ENCODE results near the gene SRGN. TPM values are rescaled to one million over a fixed set of nuclear protein-coding genes. Genes with fewer than 3 reads are reported as not detected.

SRGN gene
- total RNA-seq, 1 experiment from 2014 or later, result 8.5 TPM

- no peaks in the 10 kb centered on the region for H3K4me1 ChIP-seq (ENCODE audit: control insufficient read depth, insufficient read depth, low read length)
- H3K4me3 ChIP-seq (ENCODE audit: low read depth in 2 of 2, low read length in 2 of 2), result no peak overlapping the region
- CTCF ChIA-PET, result no interaction called here
- no peaks in the 10 kb centered on the region for H3K9me3 ChIP-seq (ENCODE audit: control insufficient read depth, insufficient read depth, low read depth, low read length)
- DNase-seq (ENCODE audit: low read depth, low spot score) (no peak), ATAC-seq (0 out of 2 replicates have a peak, but pooled peaks have one; percentile 32)
- in situ Hi-C loops (cut with HindIII; ENCODE audit: low pct_unique_long_range_greater_than_20kb, low sequenced_read_pairs), result no loop called here
- no peaks in the 10 kb centered on the region for H3K27me3 ChIP-seq (ENCODE audit: control insufficient read depth, insufficient read depth, low read length)
- intact Hi-C loops (cut with micrococcal nuclease; ENCODE audit: unreplicated experiment), result no loop called here
- POLR2A ChIA-PET, result no interaction called here
- no peak for TF ChIP-seq SIN3A (IDR thresholded peaks at IDR 0.05; ENCODE audit: borderline replicate concordance, insufficient read depth, low read depth, low read length)
- TF ChIP-seq TCF7L2 (IDR thresholded peaks at IDR 0.05; ENCODE audit: low read depth, low read length), result no peak
- no peak for TF ChIP-seq REST (IDR thresholded peaks at IDR 0.05; ENCODE audit: insufficient read depth in 1 of 2, low read depth in 2 of 2, low read length in 1 of 2)
- TF ChIP-seq POLR2AphosphoS5 (IDR thresholded peaks at IDR 0.05; ENCODE audit: low read depth, low read length), result no peak
- TF ChIP-seq CTCF (IDR thresholded peaks at IDR 0.05), result no peak
- no peaks in the 10 kb centered on the region for H3K36me3 ChIP-seq (ENCODE audit: control insufficient read depth, insufficient read depth, low read length)
- H3K27ac ChIP-seq (ENCODE audit: low read length), result no peak overlapping the region
- BruUV-seq (replicated peaks), result no TSS peak
Observed at GRCh38 chr10:69101451-69102095, 13.7 kb downstream of the SRGN start.

GRCh38 chr10:69102440-69102839, 14.5 kb downstream of the SRGN start:
- BruUV-seq (replicated peaks), result no TSS peak
- H3K4me1 ChIP-seq (ENCODE audit: control insufficient read depth, insufficient read depth, low read length), result no peaks in the 10 kb centered on the region
- ChIA-PET CTCF (interaction anchor here (0.6 kb wide), 1 partner anchor 222 kb away, joined by 3 read pairs; no protein-coding TSS in a partner anchor), POLR2A (interaction anchor here (0.6 kb wide), 1 partner anchor 347 kb away, joined by 4 read pairs; no protein-coding TSS in a partner anchor)
- no peaks in the 10 kb centered on the region for H3K27me3 ChIP-seq (ENCODE audit: control insufficient read depth, insufficient read depth, low read length)
- intact Hi-C loops (cut with micrococcal nuclease; ENCODE audit: unreplicated experiment) (no loop called here), in situ Hi-C loops (cut with HindIII; ENCODE audit: low pct_unique_long_range_greater_than_20kb, low sequenced_read_pairs) (no loop called here)
- H3K36me3 ChIP-seq (ENCODE audit: control insufficient read depth, insufficient read depth, low read length), result no peaks in the 10 kb centered on the region
- no peaks in the 10 kb centered on the region for H3K9me3 ChIP-seq (ENCODE audit: control insufficient read depth, insufficient read depth, low read depth, low read length)
- no peak for ATAC-seq
- no peak overlapping the region for H3K27ac ChIP-seq (ENCODE audit: low read length)
- no peak for DNase-seq (ENCODE audit: low read depth, low spot score)
- TF ChIP-seq SIN3A (IDR thresholded peaks at IDR 0.05; ENCODE audit: borderline replicate concordance, insufficient read depth, low read depth, low read length) (no peak), CTCF (IDR thresholded peaks at IDR 0.05) (no peak), REST (IDR thresholded peaks at IDR 0.05; ENCODE audit: insufficient read depth in 1 of 2, low read depth in 2 of 2, low read length in 1 of 2) (no peak), TCF7L2 (IDR thresholded peaks at IDR 0.05; ENCODE audit: low read depth, low read length) (no peak), POLR2AphosphoS5 (IDR thresholded peaks at IDR 0.05; ENCODE audit: low read depth, low read length) (no peak)
- H3K4me3 ChIP-seq (ENCODE audit: low read depth in 2 of 2, low read length in 2 of 2), result no peak overlapping the region
